Thyroid gland (tissue), 4 donors: Measurements from ENCODE around the gene FXYD3. TPM values are rescaled to one million over a fixed set of nuclear protein-coding genes. Genes with fewer than 3 reads are reported as not detected.

Experiments used
- DNase-seq, 2 donors: peaks; one replicate each; pipeline ENCODE4 v3.0.0-alpha.2; 2019
- H3K27ac ChIP-seq, 3 donors: fragments of 200-600 bp; sonication (generic); 1 replicate in 2 of 3; 2 replicates in 1 of 3; pipeline ENCODE4 v1.5.1; 2016 to 2019; ENCODE audit warnings: mild to moderate bottlenecking in 1 of 3, moderate library complexity in 1 of 3
- H3K27me3 ChIP-seq: fragments of 200-600 bp; sonication (generic); one replicate; pipeline ENCODE4 v1.5.1; 2019
- H3K36me3 ChIP-seq, 2 donors: fragments of 200-600 bp; sonication (generic); one replicate each; pipeline ENCODE4 v1.5.1; 2016 to 2019
- H3K4me1 ChIP-seq, 2 donors: fragments of 200-600 bp; sonication (generic); one replicate each; pipeline ENCODE4 v1.5.1; 2017 to 2019
- H3K4me3 ChIP-seq, 3 donors: fragments of 200-600 bp; sonication (generic); replicated peaks in 1 of 3; 1 replicate in 2 of 3; 2 replicates in 1 of 3; pipeline ENCODE4 v1.5.1; 2016; ENCODE audit warnings: mild to moderate bottlenecking in 1 of 3
- H3K9me3 ChIP-seq: fragments of 200-600 bp; sonication (generic); one replicate; pipeline ENCODE4 v1.5.1; 2017
- CTCF ChIP-seq, 6 experiments: fragments of 200-600 bp in 3 of 6; fragments of 450-650 bp in 3 of 6; sonication (generic) in 3 of 6; IDR thresholded peaks; one replicate each; pipeline ENCODE4 v1.5.1; 2016 to 2019; ENCODE audit warnings: antibody characterized with exemption in 6 of 6, mild to moderate bottlenecking in 2 of 6, inconsistent platforms in 1 of 6, moderate library complexity in 1 of 6
- POLR2A ChIP-seq, 2 donors: fragments of 450-650 bp; IDR thresholded peaks; one replicate each; pipeline ENCODE4 v1.6.1; 2017; ENCODE audit warnings: antibody characterized with exemption in 2 of 2, mild to moderate bottlenecking in 2 of 2, moderate library complexity in 1 of 2
- WGBS, 2 donors: methylation state at CpG; one replicate each; pipeline ENCODE4 v1.1.5; 2017; 5-methylcytosine and 5-hydroxymethylcytosine counted together
- intact Hi-C: fragments of 100-400 bp; cut with DNase I; formaldehyde crosslinking; loops from one replicate; pipeline ENCODE4 v1.15.1; 2023
- total RNA-seq, 4 donors: library from RNA; depleted of rRNA; stranded (reverse); fragments of >200 nt; gene quantifications; one replicate each; pipeline ENCODE4 v1.2.3, GENCODE V29; 2016

Gene FXYD3
- total RNA-seq, 4 donors from 2014 or later = 1.1 TPM; not detected in 3

DNA sequence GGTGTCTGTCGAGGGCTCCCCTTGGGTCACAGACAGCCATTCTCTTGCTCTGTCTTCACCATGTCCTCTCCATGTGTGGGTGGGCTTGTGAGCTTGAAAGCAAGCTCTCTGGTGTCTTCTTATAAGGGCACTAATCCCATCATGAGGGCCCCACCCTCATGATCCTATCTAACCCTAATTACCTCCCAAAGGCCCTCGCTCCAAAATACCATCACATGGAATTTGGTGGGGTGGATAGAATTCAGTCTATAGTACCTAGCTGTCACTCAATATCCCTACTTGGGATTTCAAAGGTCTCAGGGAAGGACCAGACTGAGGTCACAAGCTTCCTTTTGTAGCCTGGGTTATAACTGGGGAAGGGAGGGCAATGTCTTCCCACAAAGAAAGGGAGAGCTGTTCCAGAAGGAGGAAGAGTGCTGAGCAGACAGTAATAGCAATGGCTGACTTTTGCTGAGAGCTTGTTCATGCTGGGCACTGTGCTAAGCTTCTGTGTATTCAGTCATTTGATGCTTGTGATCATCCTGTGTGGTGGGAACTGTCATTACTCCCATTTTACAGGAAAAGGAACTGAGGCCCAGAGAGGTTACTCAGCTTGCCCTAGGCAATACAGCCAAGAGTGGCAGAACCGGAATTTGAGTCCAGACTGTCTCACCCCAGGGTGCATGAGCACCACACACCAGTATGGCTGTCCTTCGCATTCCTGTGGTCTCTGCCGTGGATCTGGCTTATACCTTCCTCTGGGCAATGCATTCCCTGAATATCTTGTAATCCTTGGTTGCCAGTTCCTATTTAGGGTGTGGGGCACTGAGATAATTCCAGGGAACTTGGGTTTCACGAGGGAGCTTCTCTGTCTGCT lies 47.1 kb downstream of the FXYD3 start:
- TF ChIP-seq CTCF (IDR thresholded peaks at IDR 0.05) = no peak
- no peak for TF ChIP-seq POLR2A (IDR thresholded peaks at IDR 0.05)

GRCh38 chr19:35164418-35164817 lies 48.8 kb downstream of the FXYD3 start:
- intact Hi-C loops = no loop called here

More for the DNA sequence above, 47.1 kb downstream of the FXYD3 start:
- 73 to 83% methylated on average over 6 of the region's 6 CpGs for WGBS, 2 donors
- DNase-seq = no peak
- no peak overlapping the region for H3K4me3 ChIP-seq
- H3K27ac ChIP-seq = no peak overlapping the region
- H3K36me3 ChIP-seq = peaks cover 4 to 6% of the 10 kb centered on the region in 2 donors
- intact Hi-C loops = no loop called here
- H3K4me1 ChIP-seq = no peaks in the 10 kb centered on the region
- no peaks in the 10 kb centered on the region for H3K27me3 ChIP-seq
- no peaks in the 10 kb centered on the region for H3K9me3 ChIP-seq

DNA sequence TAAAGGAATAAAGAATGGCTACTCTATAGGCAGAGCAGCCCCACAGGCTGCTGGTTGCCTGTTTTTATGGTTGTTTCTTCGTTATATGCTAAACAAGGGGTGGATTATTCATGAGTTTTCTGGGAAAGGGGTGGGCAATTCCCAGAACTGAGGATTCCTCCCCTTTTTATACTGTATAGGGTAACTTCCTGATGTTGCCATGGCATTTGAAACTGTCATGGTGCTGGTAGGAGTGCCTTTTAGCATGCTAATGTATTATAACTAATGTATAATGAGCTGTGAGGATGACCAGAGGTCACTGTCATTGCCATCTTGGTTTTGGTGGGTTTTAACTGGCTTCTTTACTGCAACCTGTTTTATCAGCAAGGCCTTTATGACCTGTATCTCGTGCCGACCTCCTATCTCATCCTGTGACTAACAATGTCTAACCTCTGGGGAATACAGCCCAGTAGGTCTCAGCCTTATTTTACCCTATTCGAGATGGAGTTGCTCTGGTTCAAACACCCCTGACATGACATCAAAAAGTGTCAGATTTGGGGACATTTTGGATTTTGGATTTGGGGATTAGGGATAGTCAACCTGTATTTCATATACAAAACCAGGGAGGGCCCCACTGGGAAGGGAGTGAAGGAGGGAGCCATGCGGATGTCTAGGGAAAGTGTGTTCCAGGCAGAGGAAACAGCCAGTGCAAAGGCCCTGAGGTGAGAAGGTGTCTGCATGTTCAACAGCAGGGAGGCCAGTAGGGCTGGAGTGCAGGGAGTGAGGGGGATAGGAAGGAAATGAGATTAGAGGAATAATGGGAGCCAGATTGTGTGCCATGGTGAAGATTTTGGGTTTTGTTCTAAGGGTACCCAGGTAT lies 49.8 kb downstream of the FXYD3 start:
- Histone ChIP-seq H3K4me1 (no peaks in the 10 kb centered on the region), H3K4me3 (no peak overlapping the region), H3K27me3 (no peaks in the 10 kb centered on the region), H3K36me3 (peaks cover 4 to 6% of the 10 kb centered on the region in 2 donors), H3K9me3 (no peaks in the 10 kb centered on the region), H3K27ac (no peak overlapping the region)
- 76 to 77% methylated on average over 5 of the region's 5 CpGs for WGBS, 2 donors
- intact Hi-C loops = no loop called here
- TF ChIP-seq CTCF (IDR thresholded peaks at IDR 0.05) (no peak), POLR2A (IDR thresholded peaks at IDR 0.05) (no peak)
- DNase-seq = no peak

More at GRCh38 chr19:35164418-35164817, 48.8 kb downstream of the FXYD3 start:
- no peaks in the 10 kb centered on the region for H3K9me3 ChIP-seq
- H3K36me3 ChIP-seq = peaks cover 4 to 6% of the 10 kb centered on the region in 2 donors
- WGBS, 2 donors = 52 to 91% methylated on average over 2 of the region's 2 CpGs
- DNase-seq = no peak
- TF ChIP-seq CTCF (IDR thresholded peaks at IDR 0.05) = no peak
- TF ChIP-seq POLR2A (IDR thresholded peaks at IDR 0.05) = no peak
- H3K27me3 ChIP-seq = no peaks in the 10 kb centered on the region
- H3K27ac ChIP-seq = no peak overlapping the region
- H3K4me3 ChIP-seq = no peak overlapping the region
- H3K4me1 ChIP-seq = no peaks in the 10 kb centered on the region

- DNase-seq = no peak
- intact Hi-C loops = no loop called here
- peaks cover 4 to 6% of the 10 kb centered on the region in 2 donors for H3K36me3 ChIP-seq
Measured at GRCh38 chr19:35166100-35167063, 50.8 kb downstream of the FXYD3 start.

More at GRCh38 chr19:35166100-35167063, 50.8 kb downstream of the FXYD3 start:
- H3K4me3 ChIP-seq = no peak overlapping the region
- H3K27me3 ChIP-seq = no peaks in the 10 kb centered on the region
- WGBS, 2 donors = 88 to 93% methylated on average over 7 of the region's 7 CpGs
- H3K4me1 ChIP-seq = no peaks in the 10 kb centered on the region
- TF ChIP-seq CTCF (IDR thresholded peaks at IDR 0.05) = no peak
- TF ChIP-seq POLR2A (IDR thresholded peaks at IDR 0.05) = no peak
- no peak overlapping the region for H3K27ac ChIP-seq
- H3K9me3 ChIP-seq = no peaks in the 10 kb centered on the region
